Hair follicular keratinocyte (primary cell): ENCODE measurements around the gene KRTAP6-2. TPM values are rescaled to one million over a fixed set of nuclear protein-coding genes. Genes with fewer than 3 reads are reported as not detected.

Experiments used
- total RNA-seq: library from RNA; depleted of rRNA; stranded (reverse); fragments of >200 nt; gene quantifications from 2 replicates; pipeline ENCODE4 v1.2.3, GENCODE V29; 2015

Gene KRTAP6-2
- not detected in 2 replicates for total RNA-seq

GRCh38 chr21:30598802-30599201, at the start of gene KRTAP6-2:
TSS of gene KRTAP6-2 (minus strand) at chr21:30598902. CDS start at chr21:30598874, 28 bp downstream.

GRCh38 chr21:30642564-30642963, 43.9 kb upstream of the KRTAP6-2 start, which contains the start of gene KRTAP20-3:
TSS of gene KRTAP20-3 (plus strand) at chr21:30642864.

DNA sequence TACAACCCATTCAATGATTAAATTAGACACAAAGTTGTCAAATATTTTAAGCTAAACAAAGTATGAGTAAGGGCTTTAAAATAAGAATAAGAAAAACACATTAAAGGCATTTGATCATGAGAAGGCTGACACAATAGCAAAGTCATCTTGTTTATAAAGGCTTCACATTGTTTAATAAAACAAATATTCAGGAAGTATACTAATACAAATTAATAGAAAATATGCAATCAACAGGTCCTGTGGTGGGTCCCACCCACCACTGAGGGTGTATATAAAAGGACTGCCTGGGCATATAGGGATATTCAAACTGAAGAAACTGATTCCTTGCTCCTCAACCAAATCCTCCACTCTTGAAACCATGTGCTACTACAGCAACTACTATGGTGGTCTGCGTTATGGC, 36.2 kb upstream of the KRTAP6-2 start, which contains the start of gene KRTAP20-2:
Gene KRTAP20-2 (plus strand): TSS at position 301 of the 400 bp plus-strand sequence. CDS start 58 bp downstream, at position 359.

DNA sequence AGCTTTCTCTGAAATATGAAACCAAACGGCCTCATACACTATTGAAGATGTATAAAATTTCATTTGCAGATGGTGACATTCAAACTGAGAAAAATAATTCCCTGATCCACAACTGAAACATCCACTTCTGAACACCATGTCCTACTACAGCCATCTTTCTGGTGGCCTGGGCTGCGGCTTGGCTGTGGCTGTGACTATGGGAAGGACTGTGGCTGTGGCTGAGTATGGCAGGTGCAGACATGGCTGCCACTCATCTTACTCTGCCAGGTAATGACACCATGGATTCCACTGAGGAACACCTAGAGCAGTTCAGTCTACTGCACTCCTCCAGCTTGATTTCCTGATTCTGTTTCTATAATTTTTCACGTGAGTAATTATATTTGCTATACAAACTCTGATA, 21.8 kb upstream of the KRTAP6-2 start, which contains the start of gene KRTAP20-4:
Gene KRTAP20-4 (plus strand): TSS at position 106 of the 400 bp plus-strand sequence.

DNA sequence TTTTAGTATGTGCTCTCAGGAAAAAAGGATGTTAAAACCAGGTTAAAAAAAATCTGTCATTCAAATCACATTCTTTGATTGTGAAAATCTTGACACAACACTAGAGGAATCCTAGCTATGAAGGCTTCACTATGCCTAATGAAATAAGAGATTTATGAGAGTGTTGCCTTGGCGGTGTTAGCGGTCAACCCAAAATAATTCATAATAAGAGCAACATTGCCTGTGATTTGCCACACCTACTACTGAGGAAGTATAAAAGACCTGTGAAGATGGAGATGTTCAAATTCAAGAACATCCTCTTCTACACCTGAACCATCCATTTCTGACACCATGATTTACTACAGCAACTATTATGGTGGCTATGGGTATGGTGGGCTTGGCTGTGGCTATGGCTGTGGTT, 17.4 kb upstream of the KRTAP6-2 start, which contains the start of gene KRTAP20-1:
Gene KRTAP20-1 (plus strand): TSS at position 301 of the 400 bp plus-strand sequence. CDS start 30 bp downstream, at position 331.

DNA sequence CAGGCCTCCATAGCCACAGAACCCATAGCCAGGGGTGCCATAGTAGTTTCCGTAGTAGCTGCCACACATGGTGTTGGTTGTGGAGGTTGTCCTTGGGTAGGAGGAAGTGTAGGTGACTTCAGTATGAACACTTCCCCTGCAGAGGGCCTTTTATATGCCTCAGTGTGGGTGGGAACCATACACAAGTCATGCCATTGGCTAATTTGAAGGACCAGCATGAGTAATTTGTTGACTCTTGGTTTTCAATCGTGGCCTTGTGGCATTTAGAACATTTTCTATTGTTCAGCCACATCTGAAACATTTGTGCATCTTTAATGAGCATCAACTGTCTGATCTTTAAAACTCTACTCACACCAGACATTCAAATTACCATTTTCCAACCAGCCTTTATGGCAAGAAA, 15.1 kb upstream of the KRTAP6-2 start, which contains the start of gene KRTAP6-1:
Gene KRTAP6-1 (minus strand): TSS at position 95 of the 400 bp plus-strand sequence. CDS start 26 bp downstream, at position 69.

GRCh38 chr21:30600787-30601186, 2.1 kb upstream of the KRTAP6-2 start, which contains the start of gene KRTAP22-1:
TSS of gene KRTAP22-1 (plus strand) at chr21:30601087.

DNA sequence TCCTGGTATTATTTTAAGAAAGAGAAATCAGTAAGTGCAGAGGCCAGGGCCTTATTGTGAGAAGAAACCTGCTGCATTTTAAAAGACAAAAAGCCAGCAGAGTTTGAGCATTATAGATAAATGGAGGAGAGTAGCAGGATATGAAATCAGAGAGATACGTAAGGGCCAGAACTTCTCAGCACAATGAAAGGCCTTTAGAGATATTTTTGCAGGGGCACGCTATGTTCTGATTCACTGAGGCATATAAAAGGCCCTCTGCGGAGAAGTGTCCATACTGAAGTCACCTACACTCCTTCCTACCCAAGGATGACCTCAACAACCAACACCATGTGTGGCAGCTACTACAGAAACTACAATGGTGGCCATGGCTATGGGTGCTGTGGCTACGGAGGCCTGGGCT, 6.6 kb downstream of the KRTAP6-2 start, which contains the start of gene KRTAP6-3:
Gene KRTAP6-3 (plus strand): TSS at position 301 of the 400 bp plus-strand sequence. CDS start 6 bp downstream, at position 307.

GRCh38 chr21:30590297-30590696, 8.4 kb downstream of the KRTAP6-2 start, which contains the start of gene KRTAP22-2:
TSS of gene KRTAP22-2 (minus strand) at chr21:30590397.

GRCh38 chr21:30561264-30561895, 37.3 kb downstream of the KRTAP6-2 start, which contains the start of gene KRTAP19-7:
TSS of gene KRTAP19-7 (minus strand) at chr21:30561314. CDS start at chr21:30561289, 25 bp downstream.

Other genes starting within 250 kb of the KRTAP6-2 start
- not detected in 2 replicates for gene KRTAP13-2, start 226.6 kb downstream of the KRTAP6-2 start, total RNA-seq
- not detected in 2 replicates for gene KRTAP13-1, start 202.9 kb downstream of the KRTAP6-2 start, total RNA-seq
- gene KRTAP13-3, start 173.0 kb downstream of the KRTAP6-2 start, total RNA-seq = not detected in 2 replicates
- not detected in 2 replicates for gene KRTAP13-4, start 168.7 kb downstream of the KRTAP6-2 start, total RNA-seq
- gene KRTAP15-1, start 158.6 kb downstream of the KRTAP6-2 start, total RNA-seq = not detected in 2 replicates
- gene KRTAP19-1, start 118.5 kb downstream of the KRTAP6-2 start, total RNA-seq = not detected in 2 replicates
- gene KRTAP19-2, start 111.5 kb downstream of the KRTAP6-2 start, total RNA-seq = not detected in 2 replicates
- not detected in 2 replicates for gene KRTAP19-3, start 106.9 kb downstream of the KRTAP6-2 start, total RNA-seq
- gene KRTAP19-4, start 101.7 kb downstream of the KRTAP6-2 start, total RNA-seq = not detected in 2 replicates
- not detected in 2 replicates for gene KRTAP19-5, start 96.8 kb downstream of the KRTAP6-2 start, total RNA-seq
- gene KRTAP19-6, start 57.0 kb downstream of the KRTAP6-2 start, total RNA-seq = not detected in 2 replicates
- not detected in 2 replicates for gene KRTAP19-7, start 37.6 kb downstream of the KRTAP6-2 start, total RNA-seq
- not detected in 2 replicates for gene KRTAP22-2, start 8.5 kb downstream of the KRTAP6-2 start, total RNA-seq
- gene KRTAP6-3, start 6.5 kb downstream of the KRTAP6-2 start, total RNA-seq = not detected in 2 replicates
- not detected in 2 replicates for gene KRTAP22-1, start 2.2 kb upstream of the KRTAP6-2 start, total RNA-seq
- gene KRTAP6-1, start 15.0 kb upstream of the KRTAP6-2 start, total RNA-seq = not detected in 2 replicates
- not detected in 2 replicates for gene KRTAP20-1, start 17.5 kb upstream of the KRTAP6-2 start, total RNA-seq
- gene KRTAP20-4, start 21.7 kb upstream of the KRTAP6-2 start, total RNA-seq = not detected in 2 replicates
- gene KRTAP20-2, start 36.3 kb upstream of the KRTAP6-2 start, total RNA-seq = not detected in 2 replicates
- gene KRTAP20-3, start 44.0 kb upstream of the KRTAP6-2 start, total RNA-seq = not detected in 2 replicates
- gene KRTAP21-3, start 119.9 kb upstream of the KRTAP6-2 start, total RNA-seq = not detected in 2 replicates
- gene KRTAP21-2, start 148.4 kb upstream of the KRTAP6-2 start, total RNA-seq = not detected in 2 replicates
- gene KRTAP21-1, start 156.5 kb upstream of the KRTAP6-2 start, total RNA-seq = not detected in 2 replicates
- not detected in 2 replicates for gene KRTAP8-1, start 214.4 kb upstream of the KRTAP6-2 start, total RNA-seq
- not detected in 2 replicates for gene KRTAP7-1, start 230.9 kb upstream of the KRTAP6-2 start, total RNA-seq